ENCODE results near the gene CCDC142.

CCDC142 gene

GRCh38 chr2:74528600-74529356, 46.0 kb upstream of the CCDC142 start:
- peak overlapping the region; percentile 98 for H3K4me3 ChIP-seq (ENCODE audit: control insufficient read depth, low read depth, low read length)
- TF ChIP-seq, protein P1, sequence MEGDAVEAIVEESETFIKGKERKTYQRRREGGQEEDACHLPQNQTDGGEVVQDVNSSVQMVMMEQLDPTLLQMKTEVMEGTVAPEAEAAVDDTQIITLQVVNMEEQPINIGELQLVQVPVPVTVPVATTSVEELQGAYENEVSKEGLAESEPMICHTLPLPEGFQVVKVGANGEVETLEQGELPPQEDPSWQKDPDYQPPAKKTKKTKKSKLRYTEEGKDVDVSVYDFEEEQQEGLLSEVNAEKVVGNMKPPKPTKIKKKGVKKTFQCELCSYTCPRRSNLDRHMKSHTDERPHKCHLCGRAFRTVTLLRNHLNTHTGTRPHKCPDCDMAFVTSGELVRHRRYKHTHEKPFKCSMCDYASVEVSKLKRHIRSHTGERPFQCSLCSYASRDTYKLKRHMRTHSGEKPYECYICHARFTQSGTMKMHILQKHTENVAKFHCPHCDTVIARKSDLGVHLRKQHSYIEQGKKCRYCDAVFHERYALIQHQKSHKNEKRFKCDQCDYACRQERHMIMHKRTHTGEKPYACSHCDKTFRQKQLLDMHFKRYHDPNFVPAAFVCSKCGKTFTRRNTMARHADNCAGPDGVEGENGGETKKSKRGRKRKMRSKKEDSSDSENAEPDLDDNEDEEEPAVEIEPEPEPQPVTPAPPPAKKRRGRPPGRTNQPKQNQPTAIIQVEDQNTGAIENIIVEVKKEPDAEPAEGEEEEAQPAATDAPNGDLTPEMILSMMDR (conservative IDR thresholded peaks at IDR 0.05; ENCODE audit: control insufficient read depth, insufficient read depth, low read depth, low read length): no peak
- no peak for DNase-seq (ENCODE audit: low read depth)

- H3K4me3 ChIP-seq (ENCODE audit: control insufficient read depth, low read depth, low read length): no peak overlapping the region
- TF ChIP-seq, protein P1 (conservative IDR thresholded peaks at IDR 0.05; ENCODE audit: control insufficient read depth, insufficient read depth, low read depth, low read length): no peak
Observed at GRCh38 chr2:74527741-74528140, 44.9 kb upstream of the CCDC142 start.

DNA sequence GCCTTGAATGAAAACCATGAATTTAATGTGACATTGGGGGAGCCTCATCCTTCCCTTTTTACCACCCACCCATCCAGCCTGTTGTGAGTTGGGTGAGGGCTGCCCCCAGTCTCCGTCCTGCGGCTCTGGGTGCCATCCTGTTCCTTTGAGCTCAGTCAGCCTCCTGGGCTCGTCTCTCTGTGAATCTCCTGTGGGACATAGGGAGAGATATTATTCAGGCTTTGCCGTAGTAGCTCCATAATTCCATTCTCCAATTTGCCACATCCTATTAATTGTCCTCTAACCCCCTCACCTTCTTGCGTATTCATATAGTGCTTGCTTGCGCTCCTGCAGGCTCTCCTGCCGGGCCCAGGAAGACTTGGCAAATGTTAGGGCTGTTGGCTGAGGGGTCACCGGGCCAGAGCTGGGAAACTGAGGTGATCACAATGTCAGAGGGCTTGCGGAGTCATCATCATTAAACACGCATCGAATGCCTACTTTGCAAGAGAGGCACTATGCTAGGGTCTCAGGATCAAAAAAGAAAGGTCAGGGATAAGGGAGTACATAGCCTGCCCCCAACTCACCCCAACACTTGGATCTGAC, 43.9 kb upstream of the CCDC142 start:
- DNase-seq (ENCODE audit: low read depth): no peak
- TF ChIP-seq, protein P1 (conservative IDR thresholded peaks at IDR 0.05; ENCODE audit: control insufficient read depth, insufficient read depth, low read depth, low read length): no peak
- no peak overlapping the region for H3K4me3 ChIP-seq (ENCODE audit: control insufficient read depth, low read depth, low read length)

More at GRCh38 chr2:74527741-74528140, 44.9 kb upstream of the CCDC142 start:
- DNase-seq (ENCODE audit: low read depth): no peak

DNA sequence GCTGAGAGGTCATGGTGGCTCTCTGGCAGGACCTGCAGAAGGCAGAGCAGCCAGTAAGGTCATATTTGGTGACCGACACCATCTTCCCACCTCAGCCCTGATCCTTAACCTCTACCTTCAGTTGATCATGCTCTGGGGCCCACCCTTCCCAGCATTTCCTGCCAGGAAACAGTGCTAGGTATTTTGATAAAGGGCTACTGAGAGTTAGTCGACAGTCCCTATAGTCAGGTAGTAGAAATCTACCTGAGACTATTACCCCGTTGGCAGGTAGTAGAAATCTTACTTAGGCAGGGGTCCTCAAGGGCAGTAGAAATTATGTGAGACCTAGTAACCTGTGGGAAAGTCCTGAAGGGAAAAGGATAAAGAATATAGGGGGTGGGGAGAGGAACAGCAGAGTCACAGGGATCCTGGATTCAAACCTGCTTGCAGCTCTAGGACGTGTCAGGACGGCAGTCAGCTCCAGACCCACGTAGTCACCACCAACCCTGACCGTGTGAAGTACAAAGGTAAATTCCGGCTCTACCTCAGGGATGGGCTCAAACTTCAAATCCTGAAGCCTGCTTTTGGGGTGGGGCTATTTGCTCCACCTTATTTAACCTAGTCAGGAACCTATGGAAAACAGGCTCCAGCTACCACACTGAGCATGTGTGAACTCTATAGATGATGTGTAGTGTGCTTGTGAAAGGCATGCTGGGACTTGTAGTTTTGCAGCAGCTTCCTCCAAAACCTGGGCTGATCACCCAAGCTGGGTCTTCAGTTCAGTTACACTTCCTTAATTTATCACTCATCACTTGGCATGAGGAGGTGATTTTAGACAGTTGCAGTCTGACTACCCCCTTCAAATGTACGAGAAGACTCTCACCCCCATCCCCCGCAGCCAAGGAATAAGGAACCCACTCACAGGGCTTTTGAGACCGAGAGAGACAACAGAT, 43.2 kb upstream of the CCDC142 start, which contains the start of gene DQX1:
Gene DQX1 (minus strand): TSS at position 515 of the 932 bp plus-strand sequence. CDS start 502 bp downstream, at position 13.
- DNase-seq (ENCODE audit: low read depth): peak; percentile 52
- TF ChIP-seq, protein P1 (conservative IDR thresholded peaks at IDR 0.05; ENCODE audit: control insufficient read depth, insufficient read depth, low read depth, low read length): no peak
- no peak within 1 kb of the TSS for H3K4me3 ChIP-seq (ENCODE audit: control insufficient read depth, low read depth, low read length)

GRCh38 chr2:74524955-74525716, 42.3 kb upstream of the CCDC142 start:
- DNase-seq (ENCODE audit: low read depth): no peak
- TF ChIP-seq, protein P1 (conservative IDR thresholded peaks at IDR 0.05; ENCODE audit: control insufficient read depth, insufficient read depth, low read depth, low read length): no peak
- no peak overlapping the region for H3K4me3 ChIP-seq (ENCODE audit: control insufficient read depth, low read depth, low read length)

DNA sequence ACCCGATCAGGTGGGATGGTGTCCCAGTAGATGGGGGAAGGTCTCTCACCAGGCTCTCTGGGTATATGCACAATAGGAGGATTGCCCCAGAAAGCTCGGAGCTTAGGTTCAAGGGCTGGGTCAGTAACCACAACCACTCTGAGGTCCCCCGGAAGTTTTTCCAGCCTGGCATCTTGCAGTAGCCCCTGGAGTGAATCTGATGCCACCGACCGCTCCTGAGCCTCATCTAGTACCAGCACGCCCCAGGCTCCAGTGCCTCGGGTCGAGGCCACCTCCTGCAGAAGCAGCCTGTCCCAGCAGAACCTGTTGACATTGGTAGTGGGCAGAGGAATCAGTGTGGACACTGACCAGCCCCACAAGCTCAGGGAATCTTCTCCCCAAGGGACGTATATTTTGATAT, 41.2 kb upstream of the CCDC142 start:
- TF ChIP-seq, protein P1 (conservative IDR thresholded peaks at IDR 0.05; ENCODE audit: control insufficient read depth, insufficient read depth, low read depth, low read length): no peak
- no peak overlapping the region for H3K4me3 ChIP-seq (ENCODE audit: control insufficient read depth, low read depth, low read length)

More for the DNA sequence above, 41.2 kb upstream of the CCDC142 start:
- no peak for DNase-seq (ENCODE audit: low read depth)
